Fibroblast of lung (primary cell): ENCODE measurements around the gene CADPS. TPM values are rescaled to one million over a fixed set of nuclear protein-coding genes. Genes with fewer than 3 reads are reported as not detected.
A peak's percentile ranks its signal among the peaks of the same experiment; 100 is the strongest.

Source experiments
- DNase-seq, 2 donors: peaks; one replicate each; pipeline versions ENCODE4 v3.0.0 to v3.0.0-alpha.2; 2010; ENCODE audit warnings: low read depth in 2 of 2
- H2AFZ ChIP-seq: 2 replicates; pipeline ENCODE4 v1.5.1; 2012; ENCODE audit warnings: low read length, control low read depth, inconsistent platforms
- H3K27ac ChIP-seq: 2 replicates; pipeline ENCODE4 v1.5.1; 2011; ENCODE audit warnings: low read length, control low read depth; ENCODE audit not compliant: insufficient read depth
- H3K27me3 ChIP-seq: 2 replicates; pipeline ENCODE4 v1.5.1; 2011; ENCODE audit warnings: mild to moderate bottlenecking, low read length; ENCODE audit not compliant: control insufficient read depth, insufficient read depth
- H3K36me3 ChIP-seq: 2 replicates; pipeline ENCODE4 v1.5.1; 2011; ENCODE audit warnings: low read length; ENCODE audit not compliant: control insufficient read depth, insufficient read depth
- H3K4me1 ChIP-seq: 2 replicates; pipeline ENCODE4 v1.5.1; 2011; ENCODE audit warnings: low read length; ENCODE audit not compliant: control insufficient read depth, insufficient read depth; ENCODE audit errors: extremely low read depth
- H3K4me2 ChIP-seq: 2 replicates; pipeline ENCODE4 v1.5.1; 2011; ENCODE audit warnings: low read length, control low read depth; ENCODE audit not compliant: insufficient read depth; ENCODE audit errors: extremely low read depth
- H3K4me3 ChIP-seq, 4 experiments: fragments of 200-600 bp in 1 of 4; sonication (generic) in 1 of 4; replicated peaks in 1 of 4; 2 replicates each; pipeline ENCODE4 v1.5.1; 2011 to 2016; ENCODE audit warnings: low read length in 4 of 4, low read depth in 3 of 4, mild to moderate bottlenecking in 3 of 4, control low read depth in 2 of 4, inconsistent platforms in 1 of 4, mixed read lengths in 1 of 4; ENCODE audit not compliant: insufficient read depth in 1 of 4; ENCODE audit errors: control extremely low read depth in 1 of 4
- H3K79me2 ChIP-seq: 2 replicates; pipeline ENCODE4 v1.5.1; 2012; ENCODE audit warnings: mild to moderate bottlenecking, low read length, inconsistent platforms; ENCODE audit not compliant: control insufficient read depth, insufficient read depth
- H3K9ac ChIP-seq: 2 replicates; pipeline ENCODE4 v1.5.1; 2011; ENCODE audit warnings: mild to moderate bottlenecking, low read length, control low read depth; ENCODE audit not compliant: insufficient read depth
- H3K9me3 ChIP-seq: 2 replicates; pipeline ENCODE4 v1.5.1; 2012; ENCODE audit warnings: low read depth, low read length; ENCODE audit not compliant: control insufficient read depth, insufficient read depth
- H4K20me1 ChIP-seq: 2 replicates; pipeline ENCODE4 v1.5.1; 2011; ENCODE audit warnings: low read length; ENCODE audit not compliant: control insufficient read depth, insufficient read depth; ENCODE audit errors: extremely low read depth
- EZH2 ChIP-seq: IDR thresholded peaks from 2 replicates; pipeline ENCODE4 v1.5.1; 2012; ENCODE audit warnings: low read length, control low read depth, mild to moderate bottlenecking; ENCODE audit errors: missing control alignments
- polyA plus RNA-seq, 2 donors: library from polyadenylated mRNA; depleted of rRNA in 1 of 2; stranded (reverse) in 1 of 2; unstranded in 1 of 2; fragments of >200 nt; gene quantifications; 2 replicates each; pipeline ENCODE4 v1.2.1, GENCODE V29; 2011 to 2012; ENCODE audit warnings: missing spikeins in 1 of 2
- total RNA-seq: library from RNA; depleted of rRNA; stranded (reverse); fragments of >200 nt; gene quantifications from 2 replicates; pipeline ENCODE4 v1.2.1, GENCODE V29; 2014
- TF ChIP-seq, protein P1 (sequence below), 2 donors: IDR thresholded peaks in 1 of 2; conservative IDR thresholded peaks in 1 of 2; 1 replicate in 1 of 2; 2 replicates in 1 of 2; pipeline ENCODE4 v1.5.1; 2011 to 2012; ENCODE audit warnings: low read length in 2 of 2, control low read depth in 1 of 2, inconsistent platforms in 1 of 2, low read depth in 1 of 2, mild to moderate bottlenecking in 1 of 2

Gene CADPS
- total and polyA plus RNA-seq, 2 donors (not counting 1 experiment from before 2014, with no cell fraction given), result 2.3 to 63.1 TPM

DNA sequence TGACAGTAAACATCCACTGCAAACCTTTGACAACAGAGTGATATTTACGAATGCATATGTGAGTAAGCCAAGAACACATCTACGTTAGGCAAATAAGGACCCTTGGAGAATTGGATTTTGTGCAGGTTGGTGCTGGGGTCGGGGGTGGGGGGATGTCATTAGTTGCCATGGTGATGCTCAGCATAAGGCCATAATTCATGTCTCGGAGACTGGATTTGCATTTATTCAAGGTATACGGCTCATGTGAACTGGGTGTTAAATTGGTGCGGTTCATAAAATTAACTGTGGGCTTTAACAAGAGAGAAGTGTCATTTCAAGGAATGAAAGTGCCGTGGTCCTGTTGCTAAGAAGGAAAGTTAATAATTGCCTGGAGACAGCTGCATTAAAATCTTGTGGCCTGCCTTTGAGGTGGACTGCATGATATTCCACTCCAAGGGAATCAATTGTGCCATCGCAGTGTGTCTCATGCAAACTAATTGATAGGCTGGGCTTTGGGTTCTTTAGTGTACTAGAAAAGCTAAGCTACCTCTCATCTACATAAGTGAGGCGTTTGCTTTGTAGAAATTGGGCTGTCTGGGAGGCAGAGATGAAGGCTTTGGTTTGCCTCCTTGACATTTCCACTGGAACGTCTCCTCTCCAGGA, 273.0 kb downstream of the CADPS start:
- peaks cover 51% of the 10 kb centered on the region for H3K4me1 ChIP-seq
- no peak overlapping the region for H3K4me3 ChIP-seq
- no peak for DNase-seq
- H3K4me2 ChIP-seq, result no peak overlapping the region
- H4K20me1 ChIP-seq, result no peaks in the 10 kb centered on the region
- H3K9me3 ChIP-seq, result no peaks in the 10 kb centered on the region
- H3K36me3 ChIP-seq, result no peaks in the 10 kb centered on the region
- no peak overlapping the region for H3K9ac ChIP-seq
- no peaks in the 10 kb centered on the region for H3K79me2 ChIP-seq
- no peaks in the 10 kb centered on the region for H3K27me3 ChIP-seq
- peak overlapping the region; percentile 85 for H3K27ac ChIP-seq
- no peak overlapping the region for H2AFZ ChIP-seq
- TF ChIP-seq, protein P1, sequence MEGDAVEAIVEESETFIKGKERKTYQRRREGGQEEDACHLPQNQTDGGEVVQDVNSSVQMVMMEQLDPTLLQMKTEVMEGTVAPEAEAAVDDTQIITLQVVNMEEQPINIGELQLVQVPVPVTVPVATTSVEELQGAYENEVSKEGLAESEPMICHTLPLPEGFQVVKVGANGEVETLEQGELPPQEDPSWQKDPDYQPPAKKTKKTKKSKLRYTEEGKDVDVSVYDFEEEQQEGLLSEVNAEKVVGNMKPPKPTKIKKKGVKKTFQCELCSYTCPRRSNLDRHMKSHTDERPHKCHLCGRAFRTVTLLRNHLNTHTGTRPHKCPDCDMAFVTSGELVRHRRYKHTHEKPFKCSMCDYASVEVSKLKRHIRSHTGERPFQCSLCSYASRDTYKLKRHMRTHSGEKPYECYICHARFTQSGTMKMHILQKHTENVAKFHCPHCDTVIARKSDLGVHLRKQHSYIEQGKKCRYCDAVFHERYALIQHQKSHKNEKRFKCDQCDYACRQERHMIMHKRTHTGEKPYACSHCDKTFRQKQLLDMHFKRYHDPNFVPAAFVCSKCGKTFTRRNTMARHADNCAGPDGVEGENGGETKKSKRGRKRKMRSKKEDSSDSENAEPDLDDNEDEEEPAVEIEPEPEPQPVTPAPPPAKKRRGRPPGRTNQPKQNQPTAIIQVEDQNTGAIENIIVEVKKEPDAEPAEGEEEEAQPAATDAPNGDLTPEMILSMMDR (conservative IDR thresholded peaks at IDR 0.05 in 1 of 2, IDR thresholded peaks at IDR 0.05 in 1 of 2; ENCODE audit: low read depth in 1 of 2, low read length in 2 of 2), result no peak
- TF ChIP-seq EZH2, result no peak

DNA sequence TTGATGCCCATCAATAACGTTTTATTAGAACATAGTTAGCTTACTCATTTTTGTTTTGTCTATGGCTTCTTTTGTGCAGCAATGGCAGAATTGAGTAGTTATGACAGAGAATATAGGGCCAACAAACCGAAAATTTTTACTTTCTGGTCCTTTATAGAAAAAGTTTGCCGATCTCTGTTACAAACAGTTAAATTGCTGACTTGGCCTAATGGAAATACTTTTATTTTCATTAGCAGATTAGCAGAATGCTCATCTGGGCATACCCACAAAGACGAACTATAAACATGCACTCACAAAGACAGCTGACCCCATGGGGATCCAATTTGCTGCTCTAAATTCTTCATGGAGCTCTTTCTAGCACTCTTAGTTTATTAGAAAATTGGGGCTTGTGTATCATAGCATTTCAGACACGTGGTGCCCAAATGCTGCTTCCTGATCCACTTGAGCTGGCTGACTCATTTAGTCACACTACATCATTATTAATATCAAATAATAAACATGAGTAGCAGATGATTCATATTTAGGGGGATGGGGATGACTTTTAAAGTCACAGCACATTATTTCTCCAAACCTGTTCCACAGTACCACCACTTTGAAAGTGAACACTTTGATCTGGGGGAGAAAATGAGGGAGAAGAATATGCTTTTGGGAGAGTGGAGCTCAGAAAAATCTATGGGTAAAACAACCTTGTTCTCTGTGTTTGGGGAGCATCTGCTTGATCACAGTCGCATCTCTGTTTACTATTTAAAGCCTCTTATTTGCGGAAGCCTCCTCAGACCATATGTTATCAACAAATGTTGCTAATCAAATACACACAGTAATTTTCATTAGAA, 273.8 kb downstream of the CADPS start:
- Histone ChIP-seq H3K9me3 (no peaks in the 10 kb centered on the region), H3K79me2 (no peaks in the 10 kb centered on the region), H3K9ac (no peak overlapping the region), H4K20me1 (no peaks in the 10 kb centered on the region), H3K27ac (peak overlapping the region; percentile 85), H2AFZ (no peak overlapping the region), H3K36me3 (no peaks in the 10 kb centered on the region), H3K27me3 (no peaks in the 10 kb centered on the region), H3K4me1 (peaks cover 49% of the 10 kb centered on the region), H3K4me2 (peak overlapping the region; percentile 49), H3K4me3 (peak overlapping the region in 1 of 4 experiments; percentile 18)
- DNase-seq, result peak; percentile 80 to 95
- TF ChIP-seq EZH2, result no peak
- TF ChIP-seq, protein P1 (conservative IDR thresholded peaks at IDR 0.05 in 1 of 2, IDR thresholded peaks at IDR 0.05 in 1 of 2; ENCODE audit: low read depth in 1 of 2, low read length in 2 of 2), result no peak

DNA sequence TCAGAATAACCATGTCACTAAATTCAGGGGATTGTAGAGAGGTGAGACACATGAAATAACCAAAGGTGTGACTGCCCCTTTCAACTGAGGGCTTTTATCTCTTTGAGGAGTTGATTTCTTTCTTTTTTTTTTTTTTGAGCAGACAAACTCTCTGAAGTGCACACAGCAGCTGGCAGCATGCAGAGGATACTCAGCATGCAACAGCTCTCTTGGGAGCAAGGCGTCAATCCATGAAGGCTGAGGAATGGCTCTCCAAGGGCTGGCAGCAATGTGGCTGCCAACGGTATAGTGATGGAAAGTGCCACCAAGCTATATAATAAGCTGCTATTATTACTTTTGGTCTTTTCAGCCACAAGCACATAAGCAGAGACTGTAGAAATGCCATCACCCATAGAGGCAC, 275.2 kb downstream of the CADPS start:
- Histone ChIP-seq H3K4me3 (no peak overlapping the region), H3K36me3 (no peaks in the 10 kb centered on the region), H3K4me2 (no peak overlapping the region), H3K79me2 (no peaks in the 10 kb centered on the region), H3K4me1 (peaks cover 46% of the 10 kb centered on the region), H3K9ac (no peak overlapping the region), H3K27ac (peak overlapping the region; percentile 24), H3K9me3 (no peaks in the 10 kb centered on the region), H4K20me1 (no peaks in the 10 kb centered on the region), H3K27me3 (no peaks in the 10 kb centered on the region), H2AFZ (no peak overlapping the region)
- TF ChIP-seq EZH2, result no peak
- TF ChIP-seq, protein P1 (conservative IDR thresholded peaks at IDR 0.05 in 1 of 2, IDR thresholded peaks at IDR 0.05 in 1 of 2; ENCODE audit: low read depth in 1 of 2, low read length in 2 of 2), result no peak
- no peak for DNase-seq
